H54 (cell line): ENCODE results near the gene TASP1.
"Not testable (repeated sequence)": the region's sequence is repeated elsewhere in the genome, so short reads cannot be mapped to it uniquely, and the experiment has no call there.

Experiments
- DNase-seq: peaks from one replicate; pipeline ENCODE4 v3.0.0; 2011; ENCODE audit warnings: low spot score, mixed read lengths; ENCODE audit not compliant: insufficient read length
- FAIRE-seq: peaks from 3 replicates; lab custom pipeline; 2011; peaks lifted over from hg19 to GRCh38; lab: Jason Lieb, UNC
- POLR2A ChIP-seq: IDR thresholded peaks from 2 replicates; pipeline ENCODE4 v1.6.1; 2011; ENCODE audit warnings: low read depth, mild to moderate bottlenecking, low read length

The TASP1 gene

GRCh38 chr20:13665709-13666395 is 27.1 kb upstream of the TASP1 start:
- FAIRE-seq (no peak), DNase-seq (no peak)
- TF ChIP-seq POLR2A: no peak

- DNase-seq (no peak), FAIRE-seq (no peak)
- no peak for TF ChIP-seq POLR2A
These were observed 22.4 kb upstream of the TASP1 start for GRCh38 chr20:13661070-13661685.

- FAIRE-seq (no peak), DNase-seq (no peak)
- TF ChIP-seq POLR2A: no peak
These were observed 20.6 kb upstream of the TASP1 start for GRCh38 chr20:13659288-13659687.

- not testable (repeated sequence) for FAIRE-seq, DNase-seq
These were observed 19.3 kb upstream of the TASP1 start for GRCh38 chr20:13658060-13658459.

- TF ChIP-seq POLR2A: no peak
- no peak for FAIRE-seq
- no peak for DNase-seq
These were observed 18.1 kb upstream of the TASP1 start for GRCh38 chr20:13656721-13657368.

- DNase-seq: no peak
- no peak for FAIRE-seq
- no peak for TF ChIP-seq POLR2A
These were observed 15.8 kb upstream of the TASP1 start for GRCh38 chr20:13654463-13655023.

GRCh38 chr20:13650474-13650873 is 11.7 kb upstream of the TASP1 start:
- DNase-seq: no peak
- no peak for TF ChIP-seq POLR2A
- FAIRE-seq: no peak

- TF ChIP-seq POLR2A: no peak
- FAIRE-seq (no peak), DNase-seq (no peak)
These were observed 9.8 kb upstream of the TASP1 start for GRCh38 chr20:13648291-13649228.

GRCh38 chr20:13644010-13644409 is 5.3 kb upstream of the TASP1 start:
- FAIRE-seq (no peak), DNase-seq (no peak)
- TF ChIP-seq POLR2A: no peak

- no peak for TF ChIP-seq POLR2A
- DNase-seq (no peak), FAIRE-seq (no peak)
These were observed 392 bp upstream of the TASP1 start for GRCh38 chr20:13639150-13639497.

- DNase-seq (no peak), FAIRE-seq (no peak)
- TF ChIP-seq POLR2A: no peak
These were observed 603 bp downstream of the TASP1 start for GRCh38 chr20:13638162-13638495.

- no peak for TF ChIP-seq POLR2A
- FAIRE-seq: no peak
- no peak for DNase-seq
These were observed 6.3 kb downstream of the TASP1 start for GRCh38 chr20:13632431-13632830.

- not testable (repeated sequence) for DNase-seq, FAIRE-seq
These were observed 11.2 kb downstream of the TASP1 start for GRCh38 chr20:13627525-13627924.

- no peak for TF ChIP-seq POLR2A
- FAIRE-seq: no peak
- DNase-seq: no peak
These were observed 12.0 kb downstream of the TASP1 start for GRCh38 chr20:13626724-13627123.
